TTC549 (cell line): ENCODE data around the gene LGALS3BP.

Experiments used
- FAIRE-seq: peaks from 2 replicates; lab custom pipeline; 2012; peaks lifted over from hg19 to GRCh38; lab: Jason Lieb, UNC

The LGALS3BP gene

GRCh38 chr17:78934681-78935418 lies 44.9 kb downstream of the LGALS3BP start:
- FAIRE-seq, result no peak

- no peak for FAIRE-seq
These were observed 45.7 kb downstream of the LGALS3BP start for GRCh38 chr17:78933959-78934568.

DNA sequence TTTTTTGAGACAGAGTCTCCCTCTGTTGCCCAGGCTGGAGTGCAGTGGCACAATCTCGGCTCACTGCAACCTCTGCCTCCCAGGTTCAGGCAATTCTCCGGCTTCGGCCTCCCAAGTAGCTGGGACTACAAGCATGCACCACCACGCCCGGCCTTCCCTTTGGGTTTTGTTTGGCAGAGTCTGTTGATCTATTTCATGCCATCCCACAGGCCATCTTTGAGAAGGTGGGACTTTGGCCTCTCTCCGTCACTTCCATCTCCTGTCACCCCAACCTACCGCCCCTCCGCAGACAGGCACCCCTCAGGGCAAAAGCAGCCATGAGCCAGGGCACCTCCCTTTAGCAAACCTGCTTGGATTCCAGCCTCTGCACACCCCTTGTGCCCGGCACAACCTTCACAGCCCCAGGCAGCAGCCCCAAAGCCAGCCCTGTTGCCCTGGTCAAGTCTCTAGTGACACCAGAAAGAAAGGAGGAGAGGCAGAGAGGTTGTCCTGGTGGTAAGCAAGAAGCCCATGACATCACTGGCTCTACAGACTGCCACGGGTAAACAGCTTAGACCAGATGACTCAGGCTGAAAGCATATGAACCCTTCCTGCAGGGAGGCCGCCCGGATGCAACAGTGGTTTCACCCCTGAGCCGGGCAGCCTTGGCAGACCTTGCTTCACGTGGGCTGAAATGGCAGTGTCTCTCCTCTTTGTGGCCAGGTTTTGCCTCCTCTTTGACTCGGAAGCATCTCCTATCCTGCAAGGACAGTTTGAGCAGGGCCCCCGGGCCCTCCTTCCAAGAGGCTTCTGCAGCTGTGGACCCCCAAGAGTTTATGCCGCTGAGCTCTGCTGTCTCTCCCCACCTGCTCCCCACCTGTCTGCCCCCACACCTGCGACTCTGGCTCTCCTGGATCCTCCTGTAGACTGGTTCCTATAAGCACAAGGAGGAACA lies 46.4 kb downstream of the LGALS3BP start:
- no peak for FAIRE-seq

GRCh38 chr17:78929908-78930775 lies 49.6 kb downstream of the LGALS3BP start:
- FAIRE-seq, result no peak

DNA sequence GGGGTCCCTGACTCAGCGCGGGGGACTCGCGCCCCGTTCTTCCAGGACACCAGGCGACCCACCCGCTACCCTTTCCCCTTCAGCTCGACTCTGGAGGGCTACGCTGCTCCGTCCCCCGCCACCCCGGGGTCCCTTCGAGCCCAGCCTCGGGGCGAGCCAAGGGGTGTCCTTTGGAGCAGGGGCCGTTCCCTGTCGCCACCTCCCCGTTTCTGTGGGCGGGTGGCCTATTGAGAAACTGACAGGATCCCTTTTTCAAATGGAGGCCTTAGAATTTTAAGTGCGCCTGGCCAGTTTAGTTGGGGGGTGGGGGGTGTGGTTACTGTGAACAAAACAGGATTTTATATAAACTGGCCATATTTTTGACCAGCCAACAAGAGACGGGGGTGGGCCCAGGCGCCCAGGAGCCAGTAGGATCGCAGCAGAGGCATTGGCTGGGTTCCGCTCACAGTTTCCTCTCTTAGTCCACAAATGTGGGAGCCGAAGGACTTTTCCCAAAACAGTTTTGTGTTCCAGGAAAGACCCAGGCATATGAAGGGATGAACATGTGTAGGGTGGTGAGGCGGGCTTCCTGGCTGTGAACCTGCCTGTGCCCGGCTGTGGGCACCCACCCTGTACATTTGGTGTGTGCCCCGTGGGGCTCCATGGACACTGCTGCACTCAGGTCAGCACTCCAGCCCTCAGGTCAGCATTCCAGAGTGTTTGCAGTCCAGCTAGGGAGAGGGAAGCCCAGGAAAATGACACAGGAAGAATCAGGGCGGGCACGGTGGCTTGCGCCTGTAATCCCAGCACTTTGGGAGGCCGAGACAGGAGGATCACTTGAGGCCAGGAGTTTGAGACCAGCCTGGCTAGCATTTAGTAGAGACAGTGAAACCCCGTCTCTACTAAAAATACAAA lies 53.8 kb downstream of the LGALS3BP start:
- FAIRE-seq, result no peak

- FAIRE-seq, result no peak
These were observed 54.5 kb downstream of the LGALS3BP start, which contains the start of gene TIMP2 for GRCh38 chr17:78925234-78925633. TIMP2 (minus strand) TSS chr17:78925387; CDS start chr17:78925088, 299 bp downstream.

DNA sequence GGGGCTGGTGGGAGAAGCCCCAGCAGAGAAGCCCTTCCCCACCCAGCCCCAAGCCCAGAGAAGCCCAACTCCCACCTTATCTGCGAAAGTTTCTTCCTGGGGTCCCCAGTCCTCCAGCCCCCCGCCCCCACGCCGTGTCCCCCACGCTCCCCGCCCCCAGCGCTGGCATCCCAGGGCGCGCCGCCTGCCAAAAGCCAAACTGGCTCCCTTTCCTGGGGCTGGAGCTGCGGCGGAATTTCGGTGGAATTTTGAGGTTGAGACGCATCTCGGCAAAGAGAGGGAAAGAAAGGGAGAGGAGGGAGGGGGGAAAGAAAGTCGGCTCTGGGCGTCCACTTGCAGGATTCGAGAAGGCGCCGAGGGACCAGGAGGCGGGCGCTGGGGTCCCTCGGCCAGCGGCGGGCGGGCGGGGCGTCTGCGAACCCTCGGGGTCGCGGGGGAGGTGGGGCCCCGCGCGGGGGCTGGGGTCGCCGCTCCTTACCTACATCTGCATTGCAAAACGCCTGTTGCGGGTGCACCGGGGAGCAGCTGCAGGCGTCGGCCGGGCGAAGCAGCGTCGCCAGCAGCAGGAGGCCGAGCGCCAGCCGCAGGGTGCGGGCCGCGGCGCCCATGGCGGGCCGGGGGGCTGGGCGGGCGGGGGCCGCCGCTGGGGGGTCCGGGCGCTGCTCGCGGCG lies 55.1 kb downstream of the LGALS3BP start:
- no peak for FAIRE-seq

DNA sequence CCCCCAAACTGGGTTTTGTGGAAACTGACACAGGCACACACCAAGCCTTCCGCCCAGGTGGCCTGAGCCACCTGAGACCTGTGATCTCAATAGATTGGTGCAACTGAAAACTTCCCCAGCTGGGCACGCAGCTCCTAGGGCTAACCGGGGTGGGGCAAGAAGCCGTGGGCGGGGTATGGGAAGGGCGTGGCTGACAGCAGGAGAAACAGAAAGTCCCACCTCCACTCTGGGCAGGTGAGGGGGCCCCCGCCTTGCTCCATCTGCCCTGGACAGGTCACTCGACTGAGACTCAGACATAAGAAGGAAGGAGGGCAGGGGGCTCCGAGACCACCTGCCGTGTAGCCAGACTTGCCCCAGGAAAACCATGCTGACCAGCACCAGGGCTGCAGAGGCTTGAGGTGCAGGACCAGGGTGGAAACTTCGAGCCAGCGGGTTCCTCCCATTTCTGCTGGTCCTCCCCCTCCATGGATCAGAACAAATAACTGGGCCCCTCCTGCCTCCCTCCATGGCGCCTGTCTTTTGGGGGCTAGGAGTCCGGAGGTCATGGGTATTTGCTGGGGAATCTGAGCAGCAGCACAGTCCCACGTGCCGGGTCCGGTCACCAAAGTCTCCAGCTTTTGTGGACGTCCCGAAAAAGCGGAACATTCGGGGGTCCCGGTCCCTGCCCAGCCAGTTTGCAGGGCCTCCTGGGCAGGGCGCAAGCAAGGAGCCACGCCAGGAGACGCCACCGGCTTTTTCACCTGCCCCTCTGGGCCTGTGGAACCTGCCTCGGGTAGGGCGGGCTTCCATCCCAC lies 55.9 kb downstream of the LGALS3BP start:
- no peak for FAIRE-seq

- FAIRE-seq, result no peak
These were observed 56.8 kb downstream of the LGALS3BP start for GRCh38 chr17:78922816-78923498.

DNA sequence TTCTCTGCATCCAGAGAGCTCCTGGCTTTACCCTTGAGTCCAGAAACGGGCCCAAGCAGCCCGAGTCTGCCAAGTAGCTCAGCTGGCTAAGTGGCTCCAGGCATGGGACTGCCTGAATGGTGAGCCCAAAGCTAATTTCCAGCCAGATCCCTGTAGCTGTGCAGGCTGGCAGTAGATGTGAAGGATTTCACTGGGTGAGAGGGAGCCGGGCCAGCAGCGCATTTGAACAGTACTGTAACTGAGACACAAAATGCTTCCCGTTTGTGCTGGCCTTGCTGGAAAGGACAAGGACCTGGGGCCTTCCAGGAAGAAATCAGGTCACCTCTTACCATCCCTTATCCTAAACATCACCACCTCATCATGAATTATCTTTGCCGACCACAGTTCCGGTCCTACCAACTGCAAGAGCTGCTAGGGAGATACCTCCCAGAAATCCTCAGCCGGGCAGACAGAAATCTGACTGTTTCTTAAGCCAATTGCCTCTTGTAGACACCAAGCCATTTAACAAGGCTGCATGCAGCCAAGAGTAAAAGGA lies 58.2 kb downstream of the LGALS3BP start:
- FAIRE-seq, result no peak
